Immature natural killer cell (primary cell): ENCODE results near the gene NOL4L. TPM values are rescaled to one million over a fixed set of nuclear protein-coding genes. Genes with fewer than 3 reads are reported as not detected.

Source experiments
- DNase-seq, 3 donors: peaks; one replicate each; pipeline ENCODE4 v3.0.0; 2022; ENCODE audit warnings: mixed read lengths in 1 of 3
- H3K27ac Mint-ChIP-seq, 6 donors: one replicate each; pipeline ENCODE4 v1.8.0; 2020; ENCODE audit warnings: mixed read lengths in 6 of 6, mild to moderate bottlenecking in 5 of 6, inconsistent platforms in 4 of 6, moderate library complexity in 3 of 6
- H3K27me3 Mint-ChIP-seq, 3 donors: one replicate each; pipeline ENCODE4 v1.8.0; 2020 to 2021; ENCODE audit warnings: low read depth in 3 of 3, mild to moderate bottlenecking in 3 of 3, mixed read lengths in 3 of 3, moderate library complexity in 3 of 3, inconsistent platforms in 1 of 3
- H3K36me3 Mint-ChIP-seq, 3 donors: one replicate each; pipeline ENCODE4 v1.8.0; 2020; ENCODE audit warnings: mixed read lengths in 3 of 3, inconsistent platforms in 2 of 3, mild to moderate bottlenecking in 2 of 3
- H3K4me1 Mint-ChIP-seq, 2 donors: one replicate each; pipeline ENCODE4 v1.8.0; 2020; ENCODE audit warnings: inconsistent platforms in 2 of 2, mild to moderate bottlenecking in 2 of 2, mixed read lengths in 2 of 2, moderate library complexity in 1 of 2
- H3K4me3 Mint-ChIP-seq, 5 donors: one replicate each; pipeline ENCODE4 v1.8.0; 2020; ENCODE audit warnings: mild to moderate bottlenecking in 5 of 5, mixed read lengths in 5 of 5, inconsistent platforms in 3 of 5, moderate library complexity in 3 of 5
- H3K9me3 Mint-ChIP-seq, 6 donors: one replicate each; pipeline ENCODE4 v1.8.0; 2020; ENCODE audit warnings: mild to moderate bottlenecking in 6 of 6, mixed read lengths in 6 of 6, inconsistent platforms in 4 of 6, moderate library complexity in 3 of 6
- polyA plus RNA-seq, 3 donors: library from polyadenylated mRNA; unstranded; fragments of 300-500 nt; fragmentation: Illumina TruSeq; gene quantifications; one replicate each; pipeline ENCODE4 v1.2.3, GENCODE V29; 2021

NOL4L gene
- polyA plus RNA-seq, 3 donors from 2014 or later = 4.1 to 17.2 (median 9.6) TPM

GRCh38 chr20:32539817-32540675 lies 45.1 kb downstream of the NOL4L start:
- peak overlapping the region; percentile 82 to 86 (median 84) for H3K4me3 Mint-ChIP-seq
- H3K9me3 Mint-ChIP-seq = no peaks in the 10 kb centered on the region
- H3K4me1 Mint-ChIP-seq = peaks cover 87% of the 10 kb centered on the region in 2 donors
- peak overlapping the region; percentile 96 to 98 (median 98) for H3K27ac Mint-ChIP-seq
- DNase-seq = peak; percentile 83 to 85 (median 85)
- H3K27me3 Mint-ChIP-seq = peaks cover 17 to 39% (median 22%) of the 10 kb centered on the region in 3 donors
- H3K36me3 Mint-ChIP-seq = no peaks in the 10 kb centered on the region

- Mint-ChIP-seq H3K9me3 (no peaks in the 10 kb centered on the region), H3K27me3 (peaks cover 17 to 38% (median 22%) of the 10 kb centered on the region in 3 donors), H3K36me3 (no peaks in the 10 kb centered on the region), H3K4me3 (peak overlapping the region; percentile 82 to 86 (median 84)), H3K4me1 (peaks cover 87% of the 10 kb centered on the region in 2 donors), H3K27ac (peak overlapping the region; percentile 96 to 98 (median 98))
- no peak for DNase-seq
Measured at GRCh38 chr20:32539026-32539816, 45.9 kb downstream of the NOL4L start.

GRCh38 chr20:32538526-32538939 lies 46.6 kb downstream of the NOL4L start:
- H3K36me3 Mint-ChIP-seq = no peaks in the 10 kb centered on the region
- H3K27me3 Mint-ChIP-seq = peaks cover 17 to 36% (median 22%) of the 10 kb centered on the region in 3 donors
- no peaks in the 10 kb centered on the region for H3K9me3 Mint-ChIP-seq
- DNase-seq = peak; percentile 46 to 60 (median 52)
- H3K27ac Mint-ChIP-seq = peak overlapping the region; percentile 96 to 98 (median 98)
- peak overlapping the region; percentile 82 to 86 (median 84) for H3K4me3 Mint-ChIP-seq
- H3K4me1 Mint-ChIP-seq = peaks cover 87% of the 10 kb centered on the region in 2 donors

GRCh38 chr20:32537657-32538525 lies 47.2 kb downstream of the NOL4L start:
- Mint-ChIP-seq H3K36me3 (no peaks in the 10 kb centered on the region), H3K27ac (peak overlapping the region; percentile 96 to 99 (median 98)), H3K9me3 (no peaks in the 10 kb centered on the region), H3K4me1 (peaks cover 84 to 85% of the 10 kb centered on the region in 2 donors), H3K27me3 (peaks cover 17 to 36% (median 22%) of the 10 kb centered on the region in 3 donors), H3K4me3 (peak overlapping the region; percentile 92 to 98 (median 96))
- DNase-seq = peak in 1 of 3 donors; percentile 26

- Mint-ChIP-seq H3K27ac (peak overlapping the region; percentile 94 to 99 (median 98)), H3K36me3 (no peaks in the 10 kb centered on the region), H3K4me1 (peaks cover 84 to 85% of the 10 kb centered on the region in 2 donors), H3K9me3 (no peaks in the 10 kb centered on the region), H3K4me3 (peak overlapping the region; percentile 92 to 98 (median 96)), H3K27me3 (peaks cover 17 to 36% (median 18%) of the 10 kb centered on the region in 3 donors)
- peak; percentile 65 to 70 (median 69) for DNase-seq
Measured at GRCh38 chr20:32536851-32537656, 48.1 kb downstream of the NOL4L start.

GRCh38 chr20:32535953-32536823 lies 48.9 kb downstream of the NOL4L start:
- Mint-ChIP-seq H3K9me3 (no peaks in the 10 kb centered on the region), H3K27ac (peak overlapping the region; percentile 92 to 97 (median 94)), H3K4me1 (peaks cover 82 to 84% of the 10 kb centered on the region in 2 donors), H3K36me3 (no peaks in the 10 kb centered on the region), H3K4me3 (peak overlapping the region; percentile 79 to 88 (median 83)), H3K27me3 (peaks cover 17 to 33% (median 17%) of the 10 kb centered on the region in 3 donors)
- DNase-seq = peak; percentile 66 to 76 (median 72)

GRCh38 chr20:32535316-32535952 lies 49.7 kb downstream of the NOL4L start:
- DNase-seq = peak; percentile 39 to 50 (median 44)
- Mint-ChIP-seq H3K36me3 (no peaks in the 10 kb centered on the region), H3K27me3 (peaks cover 14 to 33% (median 15%) of the 10 kb centered on the region in 3 donors), H3K27ac (peak overlapping the region; percentile 92 to 97 (median 94)), H3K9me3 (no peaks in the 10 kb centered on the region), H3K4me3 (peak overlapping the region; percentile 79 to 88 (median 83)), H3K4me1 (peaks cover 76 to 84% of the 10 kb centered on the region in 2 donors)

GRCh38 chr20:32534661-32535240 lies 50.4 kb downstream of the NOL4L start:
- peak overlapping the region; percentile 79 to 88 (median 83) for H3K4me3 Mint-ChIP-seq
- peak overlapping the region; percentile 92 to 97 (median 94) for H3K27ac Mint-ChIP-seq
- peaks cover 11 to 29% (median 13%) of the 10 kb centered on the region in 3 donors for H3K27me3 Mint-ChIP-seq
- peaks cover 73 to 84% of the 10 kb centered on the region in 2 donors for H3K4me1 Mint-ChIP-seq
- no peaks in the 10 kb centered on the region for H3K9me3 Mint-ChIP-seq
- DNase-seq = peak in 1 of 3 donors; percentile 10
- H3K36me3 Mint-ChIP-seq = no peaks in the 10 kb centered on the region

- peaks cover 73 to 84% of the 10 kb centered on the region in 2 donors for H3K4me1 Mint-ChIP-seq
- DNase-seq = no peak
- peaks cover 7 to 20% (median 8%) of the 10 kb centered on the region in 3 donors for H3K27me3 Mint-ChIP-seq
- H3K9me3 Mint-ChIP-seq = no peaks in the 10 kb centered on the region
- no peaks in the 10 kb centered on the region for H3K36me3 Mint-ChIP-seq
- H3K27ac Mint-ChIP-seq = peak overlapping the region; percentile 92 to 97 (median 94)
- H3K4me3 Mint-ChIP-seq = peak overlapping the region in 4 of 5 donors; percentile 52 to 88 (median 70)
Measured at GRCh38 chr20:32533732-32534131, 51.4 kb downstream of the NOL4L start.

GRCh38 chr20:32532246-32532645 lies 52.9 kb downstream of the NOL4L start:
- Mint-ChIP-seq H3K27me3 (peaks cover 4 to 13% (median 5%) of the 10 kb centered on the region in 3 donors), H3K4me3 (peak overlapping the region in 1 of 5 donors; percentile 17), H3K4me1 (peaks cover 75 to 88% of the 10 kb centered on the region in 2 donors), H3K27ac (peak overlapping the region; percentile 63 to 95 (median 80)), H3K36me3 (no peaks in the 10 kb centered on the region), H3K9me3 (no peaks in the 10 kb centered on the region)
- DNase-seq = no peak
